ENCODE measurements around the gene ELMOD1.

Gene ELMOD1

DNA sequence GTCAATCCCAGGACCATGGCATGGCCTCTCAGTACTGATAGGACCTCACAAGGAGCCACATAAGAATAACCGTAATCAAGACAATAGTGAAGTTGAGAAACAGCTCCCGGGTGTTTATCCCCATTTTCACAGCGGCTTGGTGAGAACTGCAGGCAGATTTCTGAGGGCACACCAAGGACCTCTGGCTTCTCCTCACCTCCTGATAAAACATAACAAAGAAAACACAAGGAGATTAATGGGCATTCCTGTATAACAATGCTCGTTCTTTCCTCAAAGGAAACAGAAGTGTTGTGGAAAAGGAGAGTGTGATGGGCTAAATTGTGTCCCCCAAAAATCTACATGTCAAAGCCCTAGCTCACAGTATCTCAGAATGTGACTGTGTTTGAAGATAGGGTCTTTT is 116.9 kb downstream of the ELMOD1 start:
- TF ChIP-seq JUND (IDR thresholded peaks at IDR 0.05; ENCODE audit: low read depth), result no peak
- no peak for DNase-seq (ENCODE audit: low read depth in 1 of 2, low spot score in 1 of 2)
- in situ Hi-C loops (cut with HindIII; ENCODE audit: low pct_unique_long_range_greater_than_20kb, low sequenced_read_pairs), result no loop called here

DNA sequence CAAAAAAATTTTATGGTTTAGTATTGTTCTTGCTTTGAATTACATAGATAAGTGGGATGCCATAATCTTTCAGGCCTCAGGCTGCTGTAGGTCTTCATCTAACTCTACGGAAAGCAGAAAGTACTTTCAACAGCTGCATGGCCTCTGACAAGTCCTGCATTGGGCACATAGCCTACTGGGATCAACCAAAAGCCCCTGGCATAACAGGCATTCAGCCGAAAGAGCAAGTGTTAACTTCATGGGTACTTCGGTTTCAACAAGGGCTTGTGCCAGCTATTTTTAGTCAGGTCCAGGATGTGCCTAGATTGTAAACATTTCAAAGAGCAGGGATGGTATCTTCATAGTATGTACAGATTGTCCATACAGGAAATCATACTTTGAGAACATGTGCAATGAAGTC is 117.8 kb downstream of the ELMOD1 start:
- TF ChIP-seq JUND (IDR thresholded peaks at IDR 0.05; ENCODE audit: low read depth), result no peak
- DNase-seq (ENCODE audit: low read depth in 1 of 2, low spot score in 1 of 2), result no peak
- in situ Hi-C loops (cut with HindIII; ENCODE audit: low pct_unique_long_range_greater_than_20kb, low sequenced_read_pairs), result no loop called here

DNA sequence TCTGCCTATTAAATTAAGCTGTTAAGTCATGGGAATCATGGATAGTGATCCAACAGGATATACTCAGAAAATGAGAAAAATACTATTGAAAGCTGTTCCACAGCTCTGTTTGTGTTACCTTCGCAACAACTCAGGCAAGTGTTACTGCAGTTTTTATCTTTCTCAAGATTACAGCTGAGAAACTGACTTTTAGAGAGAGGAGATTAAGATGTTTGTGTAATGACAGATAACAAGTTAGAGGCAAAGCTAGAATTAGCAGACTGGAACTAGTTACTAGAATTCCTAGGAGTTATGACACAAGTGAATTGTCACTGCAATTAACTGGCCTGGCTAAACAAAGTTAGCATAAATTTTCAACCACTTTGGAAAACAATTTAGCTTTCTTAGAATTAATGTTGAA is 119.4 kb downstream of the ELMOD1 start:
- no peak for DNase-seq (ENCODE audit: low read depth in 1 of 2, low spot score in 1 of 2)
- in situ Hi-C loops (cut with HindIII; ENCODE audit: low pct_unique_long_range_greater_than_20kb, low sequenced_read_pairs), result no loop called here
- TF ChIP-seq JUND (IDR thresholded peaks at IDR 0.05; ENCODE audit: low read depth), result no peak

DNA sequence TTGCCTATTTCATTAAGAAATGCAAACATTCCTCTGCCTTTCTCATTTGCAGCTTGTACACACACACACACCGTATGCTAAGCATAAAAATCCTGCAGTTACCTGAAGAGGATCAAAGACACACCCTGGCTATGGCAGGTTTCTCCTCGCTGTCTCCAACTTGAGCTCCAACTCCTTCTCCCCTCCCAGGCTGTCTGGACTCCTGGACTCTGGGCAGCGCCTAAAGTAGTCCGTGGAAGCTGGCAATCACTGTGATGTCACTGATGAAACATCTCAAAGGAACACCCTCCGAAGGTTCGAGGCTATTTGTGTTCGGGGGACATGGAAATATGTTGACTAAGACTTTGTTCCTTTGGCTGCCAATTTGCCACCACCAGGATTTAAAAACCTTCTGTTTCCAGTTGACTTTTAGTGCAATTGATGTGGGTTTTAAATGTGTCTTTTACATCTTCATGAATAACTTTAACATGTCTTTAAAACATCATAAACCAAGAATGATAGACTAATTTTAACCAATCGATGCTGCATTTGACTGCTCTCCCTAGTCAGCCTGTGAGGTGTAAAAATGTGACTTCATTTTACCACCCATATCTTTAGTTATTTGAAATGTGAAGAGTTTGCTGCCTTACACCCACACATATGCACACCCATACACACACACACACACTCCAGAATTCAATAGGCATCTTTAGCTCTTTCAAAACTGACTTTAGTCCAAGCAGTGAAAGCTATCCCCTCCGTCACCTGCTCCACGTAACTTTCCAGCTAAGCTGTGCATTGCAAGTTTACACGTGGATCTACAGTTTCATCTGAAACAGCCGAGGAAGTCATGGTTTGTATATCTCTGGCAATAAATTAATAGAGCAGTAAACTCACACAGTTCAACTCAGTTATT is 121.2 kb downstream of the ELMOD1 start, which contains the start of gene SLN:
SLN (minus strand) TSS at position 196 of the 895 bp plus-strand sequence.
- in situ Hi-C loops (cut with HindIII; ENCODE audit: low pct_unique_long_range_greater_than_20kb, low sequenced_read_pairs), result no loop called here
- no peak for TF ChIP-seq JUND (IDR thresholded peaks at IDR 0.05; ENCODE audit: low read depth)
- no peak for DNase-seq (ENCODE audit: low read depth in 1 of 2, low spot score in 1 of 2)

DNA sequence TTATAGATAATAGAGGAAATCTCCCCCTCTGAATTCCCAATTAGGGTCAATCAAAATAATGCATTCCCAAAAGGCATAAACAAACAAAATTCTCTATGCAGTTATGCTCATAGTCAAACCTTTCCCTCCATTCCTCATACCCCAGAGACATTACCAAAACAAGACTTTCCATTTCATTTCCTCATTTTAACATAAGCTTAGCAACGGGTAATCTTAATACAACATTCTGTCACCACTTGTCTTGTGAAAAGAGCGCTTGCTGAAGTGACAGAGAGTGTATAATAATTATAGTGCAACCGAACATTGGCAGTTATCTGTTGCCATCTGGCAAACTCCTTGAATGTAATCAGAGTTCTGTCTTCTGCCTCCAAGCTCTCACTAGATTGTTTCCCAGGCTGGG is 122.1 kb downstream of the ELMOD1 start:
- TF ChIP-seq JUND (IDR thresholded peaks at IDR 0.05; ENCODE audit: low read depth), result no peak
- DNase-seq (ENCODE audit: low read depth in 1 of 2, low spot score in 1 of 2), result no peak
- in situ Hi-C loops (cut with HindIII; ENCODE audit: low pct_unique_long_range_greater_than_20kb, low sequenced_read_pairs), result no loop called here

All from T47D (cell line).